GM12892 (cell line): Measurements from ENCODE around the gene C5AR2. TPM values are rescaled to one million over a fixed set of nuclear protein-coding genes. Genes with fewer than 3 reads are reported as not detected.
"Not testable (repeated sequence)": the region's sequence is repeated elsewhere in the genome, so short reads cannot be mapped to it uniquely, and the experiment has no call there.

Experiments used
- DNase-seq: peaks from one replicate; pipeline ENCODE4 v3.0.0; 2011; ENCODE audit not compliant: insufficient read length
- FAIRE-seq: peaks from 2 replicates; lab custom pipeline; 2011; peaks lifted over from hg19 to GRCh38; lab: Jason Lieb, UNC
- POLR2A ChIP-seq: IDR thresholded peaks from 2 replicates; pipeline ENCODE4 v1.6.1; 2011; ENCODE audit warnings: low read depth, low read length, control low read depth
- POLR2AphosphoS5 ChIP-seq: IDR thresholded peaks from 2 replicates; pipeline ENCODE4 v1.6.1; 2011; ENCODE audit warnings: low read depth, low read length, control low read depth
- TAF1 ChIP-seq: IDR thresholded peaks from 2 replicates; pipeline ENCODE4 v1.6.1; 2011; ENCODE audit warnings: low read depth, mild to moderate bottlenecking, control low read depth, low read length, borderline replicate concordance
- polyA plus RNA-seq: library from polyadenylated mRNA; unstranded; fragments of >200 nt; gene quantifications from one replicate; pipeline ENCODE4 v1.2.1, GENCODE V29; 2012; ENCODE audit warnings: missing spikeins, inconsistent platforms; ENCODE audit not compliant: missing spikeins

C5AR2 gene
- polyA plus RNA-seq = not detected

- no peak for FAIRE-seq
- no peak for TF ChIP-seq POLR2AphosphoS5
- TF ChIP-seq POLR2A = no peak
- no peak for TF ChIP-seq TAF1
Measured at GRCh38 chr19:47331931-47332547, at the start of gene C5AR2. Gene C5AR2 (plus strand): TSS chr19:47332175. CDS start chr19:47340800, 8,625 bp downstream.

GRCh38 chr19:47283405-47284059, 48.4 kb upstream of the C5AR2 start:
- TF ChIP-seq POLR2A (no peak), TAF1 (no peak)
- DNase-seq (no peak), FAIRE-seq (no peak)

More at GRCh38 chr19:47331931-47332547, at the start of gene C5AR2:
- no peak for DNase-seq

DNA sequence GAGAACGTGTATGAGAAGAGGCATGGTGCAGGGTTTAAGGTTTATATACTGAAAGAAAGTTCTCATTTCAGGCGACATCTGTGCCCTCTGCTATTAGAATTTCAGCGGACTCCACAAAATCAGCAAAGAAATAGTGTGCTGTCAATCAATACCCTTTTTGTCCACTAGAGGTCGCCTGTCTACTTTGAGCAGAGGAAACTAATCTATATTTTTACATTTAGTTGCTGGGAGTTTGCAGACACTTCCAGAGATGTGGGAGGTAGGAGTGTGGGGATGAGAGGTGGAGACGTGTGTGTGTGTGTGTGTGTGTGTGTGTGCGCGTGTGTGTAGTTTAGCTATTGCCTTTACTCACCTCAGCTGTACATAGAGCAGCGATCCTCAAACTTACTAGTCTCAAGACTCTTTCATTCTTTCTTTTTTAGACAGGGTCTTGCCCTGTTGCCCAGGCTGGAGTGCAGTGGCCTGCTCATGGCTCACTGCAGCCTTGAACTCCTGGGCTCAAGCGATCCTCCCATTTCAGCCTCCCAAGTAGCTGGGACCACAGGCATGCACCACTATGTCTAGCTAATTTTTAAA, 47.6 kb upstream of the C5AR2 start:
- TF ChIP-seq POLR2A = no peak
- DNase-seq (no peak), FAIRE-seq (no peak)

DNA sequence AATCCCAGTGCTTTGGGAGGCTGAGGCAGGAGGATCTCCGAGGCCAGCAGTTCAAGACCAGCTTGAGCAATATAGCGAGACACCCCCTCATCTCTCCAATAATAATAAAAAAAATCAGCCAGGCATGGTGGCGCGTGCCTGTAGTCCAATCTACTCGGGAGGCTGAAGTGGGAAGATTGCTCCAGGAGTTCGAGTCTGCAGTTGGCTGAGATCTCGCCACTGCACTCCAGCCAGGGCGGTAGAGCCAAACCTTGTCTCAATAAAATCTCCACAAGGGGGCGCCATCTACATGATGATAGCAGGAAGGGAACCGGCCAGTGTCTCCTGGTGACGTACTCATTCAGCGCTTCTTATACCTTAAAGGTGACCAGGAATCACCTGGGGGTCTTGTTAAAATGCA, 35.9 kb upstream of the C5AR2 start:
- FAIRE-seq (peak; percentile 88), DNase-seq (peak; percentile 57)
- TF ChIP-seq POLR2AphosphoS5 (no peak), TAF1 (no peak), POLR2A (no peak)

- FAIRE-seq = not testable (repeated sequence)
Measured at GRCh38 chr19:47300867-47301266, 31.1 kb upstream of the C5AR2 start.

GRCh38 chr19:47302249-47302648, 29.7 kb upstream of the C5AR2 start:
- TF ChIP-seq TAF1 = no peak
- TF ChIP-seq POLR2A = no peak
- no peak for TF ChIP-seq POLR2AphosphoS5
- DNase-seq (no peak), FAIRE-seq (no peak)

More at GRCh38 chr19:47300867-47301266, 31.1 kb upstream of the C5AR2 start:
- DNase-seq = not testable (repeated sequence)

GRCh38 chr19:47303966-47304365, 28.0 kb upstream of the C5AR2 start:
- TF ChIP-seq POLR2A (no peak), POLR2AphosphoS5 (no peak), TAF1 (no peak)
- DNase-seq (no peak), FAIRE-seq (no peak)

GRCh38 chr19:47305309-47305751, 26.6 kb upstream of the C5AR2 start:
- peak; percentile 74 for FAIRE-seq
- DNase-seq = no peak
- TF ChIP-seq POLR2A = no peak
- TF ChIP-seq TAF1 = no peak
- no peak for TF ChIP-seq POLR2AphosphoS5

GRCh38 chr19:47306303-47306702, 25.7 kb upstream of the C5AR2 start:
- DNase-seq (no peak), FAIRE-seq (no peak)
- no peak for TF ChIP-seq POLR2A
- no peak for TF ChIP-seq POLR2AphosphoS5
- TF ChIP-seq TAF1 = no peak

DNA sequence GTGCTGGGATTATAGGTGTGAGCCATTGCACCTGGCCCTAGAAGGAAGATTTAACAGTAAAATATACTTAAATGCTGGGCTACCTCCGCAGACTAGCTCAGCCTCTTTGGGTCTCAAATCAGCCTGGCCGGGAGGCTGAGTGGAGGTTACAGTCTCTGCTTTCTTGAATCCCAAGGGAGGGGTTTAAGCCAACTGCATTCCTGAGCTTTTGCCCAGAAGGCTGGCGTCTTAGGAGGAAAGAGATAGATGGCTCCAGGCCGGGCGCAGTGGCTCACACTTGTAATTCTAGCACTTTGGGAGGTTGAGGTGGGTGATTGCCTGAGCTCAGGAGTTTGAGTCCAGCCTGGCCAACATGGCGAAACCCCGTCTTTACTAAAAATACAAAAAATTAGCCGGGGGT, 22.9 kb upstream of the C5AR2 start:
- FAIRE-seq (no peak), DNase-seq (no peak)
- TF ChIP-seq POLR2A (no peak), TAF1 (no peak), POLR2AphosphoS5 (no peak)

DNA sequence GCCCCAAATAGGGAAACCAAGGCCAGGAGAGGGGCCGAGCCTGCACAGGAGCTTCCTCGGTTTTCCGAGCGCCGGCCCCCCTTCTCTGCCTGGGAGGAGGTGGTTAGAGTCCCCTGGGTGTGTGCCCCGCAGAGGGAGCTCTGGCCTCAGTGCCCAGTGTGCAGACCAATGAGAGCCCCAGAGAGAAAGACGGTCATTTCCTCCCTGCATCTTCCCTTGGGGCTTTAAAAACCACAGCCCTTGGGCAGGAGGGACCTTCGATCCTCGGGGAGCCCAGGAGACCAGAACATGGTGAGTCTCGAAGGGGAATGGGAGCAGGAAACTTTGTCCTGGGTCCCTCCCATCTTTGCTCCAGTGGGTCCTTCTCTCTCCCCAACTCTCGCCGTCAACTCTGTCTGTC, 22.4 kb upstream of the C5AR2 start, which contains the start of gene C5AR1:
Gene C5AR1 (plus strand): TSS at position 254 of the 400 bp plus-strand sequence. CDS start 35 bp downstream, at position 289.
- no peak for TF ChIP-seq TAF1
- no peak for TF ChIP-seq POLR2AphosphoS5
- no peak for TF ChIP-seq POLR2A
- no peak for DNase-seq
- FAIRE-seq = no peak

DNA sequence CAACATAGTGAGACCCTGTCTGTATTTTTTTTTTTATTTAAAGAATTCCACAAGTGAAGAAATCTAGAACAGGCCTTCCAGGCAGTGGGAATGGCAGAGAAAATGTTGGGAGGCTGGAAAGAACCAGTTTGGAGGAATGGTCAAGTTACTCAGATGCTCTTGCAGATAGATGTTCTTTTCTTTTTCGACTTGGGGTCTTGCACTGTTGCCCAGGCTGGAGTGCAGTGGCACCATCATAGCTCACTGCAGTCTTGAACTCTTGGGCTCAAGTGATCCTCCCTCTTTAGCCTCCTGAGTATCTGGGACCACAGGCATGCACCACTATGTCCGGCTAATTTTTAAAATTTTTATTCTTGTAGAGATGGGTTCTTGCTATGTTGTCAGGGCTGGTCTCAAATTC, 21.7 kb upstream of the C5AR2 start:
- no peak for FAIRE-seq
- TF ChIP-seq POLR2A (no peak), POLR2AphosphoS5 (no peak)

More for the DNA sequence above, 21.7 kb upstream of the C5AR2 start:
- DNase-seq = no peak
